GM18499 (cell line): ENCODE results near the gene TXNDC17.
"Not testable (repeated sequence)": the region's sequence is repeated elsewhere in the genome, so short reads cannot be mapped to it uniquely, and the experiment has no call there.

Experiments
- ATAC-seq: cut with Tn5 transposase; IDR thresholded peaks from one replicate; pipeline ENCODE4 v1.9.1; 2021; ENCODE audit warnings: moderate number of reproducible peaks; ENCODE audit not compliant: insufficient read depth, unreplicated experiment

TXNDC17 gene

DNA sequence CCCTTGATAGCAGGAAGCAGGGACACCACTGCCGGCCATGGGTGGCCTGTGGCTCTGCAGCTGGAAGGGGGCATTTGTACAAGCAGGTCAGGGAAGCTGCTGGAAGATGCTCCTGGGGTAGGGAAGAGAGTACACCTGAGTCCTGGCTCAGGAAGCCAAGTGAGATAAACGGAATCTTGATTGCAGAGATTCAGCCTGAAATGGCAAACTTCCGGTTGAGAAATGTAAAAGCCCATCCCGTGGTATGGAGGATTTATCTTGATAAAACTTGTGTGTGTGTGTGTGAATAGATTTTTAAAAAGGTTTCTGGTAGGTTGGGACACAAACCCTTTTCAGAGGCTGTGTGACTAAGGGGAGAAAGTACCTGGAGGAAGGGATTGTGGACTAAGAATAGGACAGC is 40.3 kb downstream of the TXNDC17 start:
- ATAC-seq, result no peak

DNA sequence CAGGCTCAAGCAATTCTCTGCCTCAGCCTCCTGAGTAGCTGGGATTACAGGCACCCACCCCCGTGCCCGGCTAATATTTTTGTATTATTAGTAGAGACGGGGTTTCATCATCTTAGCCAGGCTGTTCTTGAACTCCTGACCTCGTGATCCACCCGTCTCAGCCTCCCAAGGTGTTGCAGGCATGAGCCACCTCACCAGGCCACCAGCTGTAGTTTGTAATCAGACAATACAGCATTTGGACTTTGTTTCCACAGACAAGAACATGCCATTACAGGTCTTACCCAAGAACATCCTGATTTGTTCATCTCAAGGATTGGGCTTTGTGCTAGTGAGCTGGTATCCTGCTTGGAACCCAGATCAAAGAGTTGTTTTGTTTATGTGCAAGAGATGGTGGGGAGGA is 40.8 kb downstream of the TXNDC17 start:
- no peak for ATAC-seq

DNA sequence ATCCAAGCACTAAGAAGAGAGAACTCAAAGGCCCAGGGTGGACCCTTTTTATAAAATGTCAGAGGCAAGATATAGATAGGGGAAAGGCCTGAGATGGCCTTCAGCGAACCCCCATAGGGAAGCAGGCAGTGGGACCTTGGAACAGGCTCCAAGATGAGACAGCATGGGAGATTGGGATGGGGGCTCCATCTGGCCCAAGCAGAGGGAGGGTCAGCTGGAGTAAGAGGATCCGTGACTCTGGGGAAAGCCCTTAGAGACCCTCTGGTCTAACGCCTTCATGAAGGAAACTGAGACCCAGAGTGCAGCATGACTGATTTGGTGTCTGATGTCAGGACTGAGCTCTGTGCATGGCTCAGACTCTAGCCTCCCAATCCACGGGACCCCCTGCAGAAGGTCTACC is 41.5 kb downstream of the TXNDC17 start:
- no peak for ATAC-seq

DNA sequence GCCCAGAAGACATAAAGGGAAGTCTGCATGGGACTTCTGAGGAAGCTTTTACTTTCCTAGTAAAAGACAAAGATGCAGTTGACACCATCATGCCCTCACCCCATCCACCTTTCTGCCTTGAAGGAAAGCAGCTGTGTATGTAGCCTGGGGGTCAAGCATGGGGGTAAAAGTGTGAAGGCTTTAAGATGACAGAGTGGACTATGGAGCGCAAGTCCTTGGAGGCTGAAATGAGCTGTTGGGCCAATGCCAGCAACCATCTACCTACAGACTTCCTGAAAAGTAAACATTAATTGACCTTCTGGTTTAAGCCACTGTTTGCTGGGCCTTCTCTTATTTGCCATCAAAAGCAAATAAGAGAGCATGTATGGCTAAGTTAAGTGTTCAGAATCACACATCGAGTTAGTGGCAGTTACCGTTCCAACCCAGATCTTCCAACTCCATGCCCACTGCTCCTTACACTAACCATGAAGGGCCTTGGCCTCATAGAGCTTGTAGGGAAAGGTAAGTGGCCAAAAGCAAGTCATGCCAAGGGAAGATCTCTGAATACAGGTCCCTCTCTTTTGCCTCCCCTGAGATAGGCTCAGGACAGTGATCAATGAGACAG is 42.3 kb downstream of the TXNDC17 start:
- no peak for ATAC-seq

DNA sequence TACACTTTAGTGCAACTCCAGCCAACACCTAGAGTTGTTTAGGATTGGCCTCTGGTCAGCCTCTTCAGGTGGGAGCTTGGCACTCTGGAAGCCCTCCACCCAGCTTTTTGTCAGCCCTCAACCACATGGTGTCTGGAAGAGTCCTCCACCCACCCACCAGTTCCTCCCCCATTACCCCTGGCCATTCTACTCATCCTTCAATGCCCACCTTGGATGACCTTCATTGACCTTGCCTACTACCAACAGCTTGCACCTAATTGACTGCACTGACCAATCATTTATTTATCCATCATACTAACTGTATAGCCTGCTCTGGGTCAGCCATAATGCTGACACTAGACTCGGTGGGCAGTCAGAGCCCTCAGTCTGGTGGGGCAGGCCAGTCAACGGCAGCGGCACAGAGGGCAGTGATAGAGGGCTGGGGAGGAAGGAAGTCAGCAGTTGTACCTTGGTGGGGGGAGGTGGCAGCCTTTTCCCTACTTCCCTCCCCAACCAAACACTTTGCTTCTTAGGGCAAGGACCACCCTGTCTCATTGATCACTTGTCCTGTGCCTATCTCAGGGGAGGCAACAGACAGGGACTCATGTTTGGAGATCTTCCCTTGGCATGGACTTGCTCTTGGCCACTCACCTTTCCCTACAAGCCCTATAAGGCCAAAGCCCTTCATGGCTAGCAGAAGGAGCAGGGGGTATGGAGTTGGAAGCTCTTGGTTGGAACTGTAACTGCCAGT is 43.0 kb downstream of the TXNDC17 start:
- no peak for ATAC-seq

DNA sequence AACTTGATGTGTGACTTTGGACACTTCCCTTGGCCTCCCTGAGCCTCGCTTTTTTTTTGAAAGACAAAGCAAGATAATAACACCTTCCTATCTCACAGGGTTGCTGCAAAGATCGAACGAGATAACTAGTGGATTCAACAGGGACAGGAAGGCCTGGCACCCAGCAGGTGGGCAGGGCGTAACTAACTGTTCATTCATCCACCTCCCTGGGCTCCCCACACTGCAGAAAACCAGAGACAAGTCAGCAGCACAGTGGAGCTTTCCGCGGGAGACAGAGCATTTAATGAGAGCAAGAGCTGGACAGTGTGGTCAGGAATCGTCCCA is 43.6 kb downstream of the TXNDC17 start:
- no peak for ATAC-seq

DNA sequence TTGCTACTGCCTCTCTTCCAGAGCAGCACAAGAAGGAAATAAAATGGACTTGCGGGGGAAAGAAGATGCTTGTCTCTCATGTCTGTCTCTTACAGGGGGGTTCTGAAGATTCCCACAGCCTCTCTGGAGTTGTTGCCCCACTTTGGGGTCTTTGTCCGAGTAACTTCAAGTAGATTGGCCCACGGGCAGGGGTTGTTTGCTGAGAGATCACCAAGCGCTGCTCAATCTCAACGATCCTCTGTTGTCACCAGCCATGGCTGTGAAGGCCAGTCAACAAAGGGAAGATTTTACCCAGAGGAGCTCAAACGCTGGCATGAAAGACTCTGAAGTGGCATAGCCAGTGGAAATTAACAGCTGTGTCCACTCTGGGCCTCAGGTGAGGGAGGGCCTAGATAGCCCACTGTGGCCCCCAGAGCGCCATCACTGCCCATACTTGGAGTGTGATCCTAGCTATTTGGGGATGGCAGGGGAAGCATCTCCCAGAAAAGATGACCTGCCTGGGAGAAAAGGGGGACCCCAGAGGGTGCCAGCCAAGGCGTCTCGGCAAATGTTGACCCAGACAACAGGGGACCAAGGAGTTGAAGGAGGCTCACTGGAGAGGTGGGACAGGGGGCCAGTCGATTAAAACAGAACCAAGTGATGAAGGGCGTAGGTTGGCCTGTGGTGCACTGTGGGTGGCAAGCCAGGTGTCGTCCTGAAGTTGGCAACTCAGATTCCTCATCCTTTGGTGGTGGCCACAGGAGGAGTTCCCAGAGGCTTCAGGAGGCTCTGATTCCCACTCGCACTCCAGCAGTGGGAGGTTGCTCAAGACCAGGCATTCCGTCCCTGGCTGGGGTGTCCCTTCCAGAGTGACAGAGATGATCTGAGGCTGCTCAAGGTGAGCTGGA is 44.3 kb downstream of the TXNDC17 start:
- no peak for ATAC-seq

DNA sequence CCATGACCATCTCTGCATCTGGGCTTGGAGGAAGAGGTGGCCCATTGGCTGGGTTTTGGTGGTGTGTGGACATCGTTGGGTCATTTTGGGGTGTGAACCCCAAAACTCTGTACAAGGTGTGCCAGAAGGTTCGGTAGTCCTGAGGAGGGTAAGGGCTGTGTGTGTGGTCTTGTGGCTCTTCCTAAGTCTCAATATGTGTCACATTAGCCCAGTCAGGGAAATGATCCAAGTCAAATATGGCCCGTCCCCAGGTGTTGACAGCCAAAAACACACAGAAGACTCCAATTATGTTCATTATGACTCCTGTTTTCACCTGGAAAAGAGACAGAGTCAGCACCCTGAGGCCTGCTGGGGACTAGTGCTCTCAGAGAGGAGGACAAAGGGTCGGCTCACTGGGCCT is 45.2 kb downstream of the TXNDC17 start:
- ATAC-seq, result no peak

DNA sequence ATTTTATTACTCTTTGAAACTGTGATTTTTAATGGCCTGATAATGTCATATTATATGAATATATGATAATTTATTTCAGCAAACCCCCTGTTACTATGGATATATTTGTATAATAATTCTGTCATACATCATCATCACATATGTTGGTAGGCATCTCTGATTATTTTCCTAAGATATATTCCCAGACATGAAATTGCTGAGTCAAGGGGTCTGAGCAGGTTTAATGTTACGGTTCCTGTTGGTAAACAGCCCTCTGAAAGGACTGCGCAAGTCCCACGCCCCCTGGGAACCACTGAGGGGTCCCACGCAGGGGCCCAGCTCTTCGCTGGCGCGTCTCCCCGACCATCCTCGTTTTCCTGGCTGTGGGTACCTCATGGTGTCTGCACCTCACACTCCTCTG is 48.1 kb downstream of the TXNDC17 start:
- no peak for ATAC-seq

DNA sequence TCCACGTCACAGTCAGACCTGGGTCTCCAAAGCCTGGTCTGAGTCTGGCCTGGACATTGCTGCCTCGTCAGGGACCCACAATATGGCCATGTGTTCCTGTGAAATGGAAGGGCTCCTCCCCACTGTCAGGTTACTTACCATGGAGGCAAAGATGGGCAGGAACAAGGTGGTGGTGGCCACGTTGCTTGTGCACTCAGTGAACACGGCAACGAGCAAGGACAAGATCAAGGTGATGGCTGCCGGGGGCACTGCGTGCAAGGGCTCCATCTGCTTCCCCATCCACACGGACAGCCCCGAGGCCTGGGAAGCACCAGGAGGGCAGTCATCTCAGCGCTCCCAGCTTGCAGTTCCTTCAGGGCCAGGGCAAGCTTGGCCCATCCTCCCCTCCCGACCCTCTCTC is 49.8 kb downstream of the TXNDC17 start:
- no peak for ATAC-seq

DNA sequence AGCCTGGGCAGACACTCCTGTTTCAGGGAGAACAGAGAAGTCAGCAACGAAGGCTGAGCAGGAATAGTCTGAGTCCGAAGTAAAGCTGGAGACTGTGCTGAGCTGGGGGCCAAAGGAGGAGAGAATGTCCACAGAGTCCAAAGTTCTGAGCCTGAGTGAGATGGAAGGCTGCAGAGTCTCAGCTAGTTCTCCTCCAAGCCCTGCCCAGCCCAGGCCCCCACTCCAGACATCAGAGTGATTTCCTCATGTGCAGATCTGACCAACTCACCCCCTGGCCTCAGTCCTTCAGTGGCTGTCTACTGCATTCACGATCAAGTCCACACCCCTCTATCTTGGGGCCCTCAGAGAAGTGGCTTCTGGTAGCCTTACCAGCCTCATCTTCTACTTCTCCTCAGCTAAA is 50.7 kb downstream of the TXNDC17 start:
- ATAC-seq, result no peak

DNA sequence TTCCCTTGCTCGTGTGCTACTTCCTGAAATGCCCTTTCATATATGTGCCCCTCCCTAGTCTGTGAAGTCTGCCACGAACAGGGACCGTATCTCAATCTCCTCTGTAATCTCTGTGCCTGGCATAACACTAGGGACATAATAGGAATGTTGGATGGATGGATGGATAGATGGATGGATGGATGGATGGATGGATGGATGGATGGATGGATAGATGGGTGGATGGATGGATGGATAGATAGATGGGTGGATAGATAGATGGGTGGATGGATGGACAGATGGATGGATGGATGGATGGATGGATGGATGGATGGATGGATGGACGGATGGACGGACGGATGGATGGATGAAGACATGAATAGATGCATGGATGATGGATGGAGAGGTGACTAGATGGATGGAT is 51.1 kb downstream of the TXNDC17 start:
- ATAC-seq, result not testable (repeated sequence)
